Naive B cell (primary cell): Measurements from ENCODE around the gene DIP2B. TPM values are rescaled to one million over a fixed set of nuclear protein-coding genes. Genes with fewer than 3 reads are reported as not detected.
A peak's percentile ranks its signal among the peaks of the same experiment; 100 is the strongest.
"Not testable (repeated sequence)": the region's sequence is repeated elsewhere in the genome, so short reads cannot be mapped to it uniquely, and the experiment has no call there.

Experiments used
- ATAC-seq, 2 donors: fragments of 150-1000 bp; cut with Tn5 transposase; 2 replicates each; pipeline ENCODE4 v1.10.0; 2021; ENCODE audit warnings: low read depth in 2 of 2, mild to moderate bottlenecking in 2 of 2, moderate library complexity in 2 of 2
- DNase-seq: peaks from one replicate; pipeline ENCODE4 v3.0.0; 2022
- H3K27ac Mint-ChIP-seq, 6 donors: one replicate each; pipeline ENCODE4 v1.8.0; 2020 to 2022; ENCODE audit warnings: mild to moderate bottlenecking in 6 of 6, mixed read lengths in 6 of 6, moderate library complexity in 5 of 6, inconsistent platforms in 2 of 6
- H3K27me3 Mint-ChIP-seq, 3 donors: one replicate each; pipeline ENCODE4 v1.8.0; 2021 to 2022; ENCODE audit warnings: mixed read lengths in 3 of 3, mild to moderate bottlenecking in 1 of 3
- H3K36me3 Mint-ChIP-seq, 2 donors: one replicate each; pipeline ENCODE4 v1.8.0; 2020 to 2022; ENCODE audit warnings: mixed read lengths in 2 of 2, inconsistent platforms in 1 of 2, mild to moderate bottlenecking in 1 of 2
- H3K4me1 Mint-ChIP-seq, 3 donors: one replicate each; pipeline ENCODE4 v1.8.0; 2020 to 2022; ENCODE audit warnings: mixed read lengths in 3 of 3, inconsistent platforms in 1 of 3, mild to moderate bottlenecking in 1 of 3, moderate library complexity in 1 of 3
- H3K4me3 Mint-ChIP-seq, 8 donors: one replicate each; pipeline ENCODE4 v1.8.0; 2020 to 2022; ENCODE audit warnings: mild to moderate bottlenecking in 8 of 8, mixed read lengths in 8 of 8, moderate library complexity in 8 of 8, inconsistent platforms in 2 of 8
- H3K9me3 Mint-ChIP-seq, 7 donors: one replicate each; pipeline ENCODE4 v1.8.0; 2020 to 2022; ENCODE audit warnings: mixed read lengths in 7 of 7, mild to moderate bottlenecking in 5 of 7, inconsistent platforms in 2 of 7, moderate library complexity in 1 of 7
- polyA plus RNA-seq, 6 donors: library from polyadenylated mRNA; unstranded; fragments of 300-500 nt; fragmentation: Illumina TruSeq; gene quantifications; one replicate each; pipeline ENCODE4 v1.2.3, GENCODE V29; 2021; ENCODE audit warnings: low read depth in 6 of 6

Gene DIP2B
- polyA plus RNA-seq, 6 donors from 2014 or later, result 13.4 to 26.7 (median 18.1) TPM

- Mint-ChIP-seq H3K9me3 (no peaks in the 10 kb centered on the region), H3K27ac (no peak overlapping the region), H3K4me1 (no peaks in the 10 kb centered on the region), H3K36me3 (peaks cover 7 to 25% of the 10 kb centered on the region in 2 donors), H3K27me3 (no peaks in the 10 kb centered on the region), H3K4me3 (no peak overlapping the region)
- DNase-seq, result no peak
- ATAC-seq, result no peak
These were observed 174.8 kb downstream of the DIP2B start for GRCh38 chr12:50679612-50680011.

GRCh38 chr12:50681064-50681463, 176.3 kb downstream of the DIP2B start:
- peaks cover 7 to 16% of the 10 kb centered on the region in 2 donors for H3K36me3 Mint-ChIP-seq
- not testable (repeated sequence) for H3K9me3 Mint-ChIP-seq, H3K27me3 Mint-ChIP-seq, ATAC-seq, H3K4me3 Mint-ChIP-seq, H3K4me1 Mint-ChIP-seq, H3K27ac Mint-ChIP-seq, DNase-seq

- H3K27me3 Mint-ChIP-seq, result no peaks in the 10 kb centered on the region
- no peak for ATAC-seq
- peaks cover 20 to 28% of the 10 kb centered on the region in 2 donors for H3K36me3 Mint-ChIP-seq
- no peaks in the 10 kb centered on the region for H3K4me1 Mint-ChIP-seq
- H3K9me3 Mint-ChIP-seq, result no peaks in the 10 kb centered on the region
- H3K27ac Mint-ChIP-seq, result peak overlapping the region in 1 of 6 donors; percentile 18
- no peak overlapping the region for H3K4me3 Mint-ChIP-seq
- DNase-seq, result no peak
These were observed 180.9 kb downstream of the DIP2B start for GRCh38 chr12:50685641-50686040.

GRCh38 chr12:50686406-50686805, 181.6 kb downstream of the DIP2B start:
- H3K4me1 Mint-ChIP-seq, result no peaks in the 10 kb centered on the region
- H3K4me3 Mint-ChIP-seq, result no peak overlapping the region
- H3K27me3 Mint-ChIP-seq, result no peaks in the 10 kb centered on the region
- H3K27ac Mint-ChIP-seq, result no peak overlapping the region
- H3K9me3 Mint-ChIP-seq, result no peaks in the 10 kb centered on the region
- ATAC-seq, result no peak
- DNase-seq, result no peak
- peaks cover 23 to 28% of the 10 kb centered on the region in 2 donors for H3K36me3 Mint-ChIP-seq

GRCh38 chr12:50686976-50687375, 182.2 kb downstream of the DIP2B start:
- H3K4me1 Mint-ChIP-seq, result no peaks in the 10 kb centered on the region
- peaks cover 23 to 28% of the 10 kb centered on the region in 2 donors for H3K36me3 Mint-ChIP-seq
- H3K4me3 Mint-ChIP-seq, result no peak overlapping the region
- DNase-seq (no peak), ATAC-seq (no peak)
- no peaks in the 10 kb centered on the region for H3K9me3 Mint-ChIP-seq
- H3K27ac Mint-ChIP-seq, result peak overlapping the region in 3 of 6 donors; percentile 16 to 56 (median 16)
- no peaks in the 10 kb centered on the region for H3K27me3 Mint-ChIP-seq

- Mint-ChIP-seq H3K9me3 (no peaks in the 10 kb centered on the region), H3K36me3 (peaks cover 30 to 41% of the 10 kb centered on the region in 2 donors), H3K27ac (peak overlapping the region in 4 of 6 donors; percentile 22 to 84 (median 53)), H3K4me3 (no peak overlapping the region), H3K4me1 (no peaks in the 10 kb centered on the region), H3K27me3 (no peaks in the 10 kb centered on the region)
- no peak for DNase-seq
- no peak for ATAC-seq
These were observed 184.7 kb downstream of the DIP2B start for GRCh38 chr12:50689437-50689836.

GRCh38 chr12:50690925-50691324, 186.1 kb downstream of the DIP2B start:
- no peaks in the 10 kb centered on the region for H3K27me3 Mint-ChIP-seq
- H3K9me3 Mint-ChIP-seq, result no peaks in the 10 kb centered on the region
- no peak for DNase-seq
- H3K36me3 Mint-ChIP-seq, result peaks cover 30 to 42% of the 10 kb centered on the region in 2 donors
- no peak overlapping the region for H3K27ac Mint-ChIP-seq
- ATAC-seq, result no peak
- H3K4me1 Mint-ChIP-seq, result no peaks in the 10 kb centered on the region
- H3K4me3 Mint-ChIP-seq, result no peak overlapping the region

- DNase-seq, result no peak
- peaks cover 13 to 39% of the 10 kb centered on the region in 2 donors for H3K36me3 Mint-ChIP-seq
- no peak for ATAC-seq
- no peak overlapping the region for H3K4me3 Mint-ChIP-seq
- no peaks in the 10 kb centered on the region for H3K9me3 Mint-ChIP-seq
- no peaks in the 10 kb centered on the region for H3K4me1 Mint-ChIP-seq
- no peaks in the 10 kb centered on the region for H3K27me3 Mint-ChIP-seq
- peak overlapping the region in 2 of 6 donors; percentile 40 to 42 for H3K27ac Mint-ChIP-seq
These were observed 191.2 kb downstream of the DIP2B start for GRCh38 chr12:50695961-50696360.

GRCh38 chr12:50696931-50697330, 192.1 kb downstream of the DIP2B start:
- Mint-ChIP-seq H3K4me3 (no peak overlapping the region), H3K9me3 (no peaks in the 10 kb centered on the region), H3K27ac (peak overlapping the region in 1 of 6 donors; percentile 3), H3K36me3 (peaks cover 13 to 39% of the 10 kb centered on the region in 2 donors), H3K4me1 (no peaks in the 10 kb centered on the region), H3K27me3 (no peaks in the 10 kb centered on the region)
- no peak for ATAC-seq
- no peak for DNase-seq

- Mint-ChIP-seq H3K27me3 (no peaks in the 10 kb centered on the region), H3K4me3 (no peak overlapping the region), H3K36me3 (peaks cover 8 to 29% of the 10 kb centered on the region in 2 donors), H3K4me1 (no peaks in the 10 kb centered on the region), H3K9me3 (no peaks in the 10 kb centered on the region), H3K27ac (peak overlapping the region in 1 of 6 donors; percentile 56)
- ATAC-seq (no peak), DNase-seq (no peak)
These were observed 194.4 kb downstream of the DIP2B start for GRCh38 chr12:50699154-50699553.

- ATAC-seq, result no peak
- no peaks in the 10 kb centered on the region for H3K9me3 Mint-ChIP-seq
- DNase-seq, result no peak
- H3K4me1 Mint-ChIP-seq, result no peaks in the 10 kb centered on the region
- H3K27ac Mint-ChIP-seq, result no peak overlapping the region
- no peaks in the 10 kb centered on the region for H3K27me3 Mint-ChIP-seq
- peaks cover 12 to 34% of the 10 kb centered on the region in 2 donors for H3K36me3 Mint-ChIP-seq
- H3K4me3 Mint-ChIP-seq, result no peak overlapping the region
These were observed 195.2 kb downstream of the DIP2B start for GRCh38 chr12:50699940-50700339.

- no peaks in the 10 kb centered on the region for H3K9me3 Mint-ChIP-seq
- H3K4me1 Mint-ChIP-seq, result peaks cover 0 to 6% (median 0%) of the 10 kb centered on the region in 3 donors
- H3K27ac Mint-ChIP-seq, result no peak overlapping the region
- peaks cover 23 to 43% of the 10 kb centered on the region in 2 donors for H3K36me3 Mint-ChIP-seq
- H3K4me3 Mint-ChIP-seq, result no peak overlapping the region
- no peak for ATAC-seq
- no peak for DNase-seq
- no peaks in the 10 kb centered on the region for H3K27me3 Mint-ChIP-seq
These were observed 201.8 kb downstream of the DIP2B start for GRCh38 chr12:50706606-50707005.

GRCh38 chr12:50707396-50707795, 202.6 kb downstream of the DIP2B start:
- peaks cover 0 to 6% (median 0%) of the 10 kb centered on the region in 3 donors for H3K4me1 Mint-ChIP-seq
- DNase-seq, result no peak
- H3K36me3 Mint-ChIP-seq, result peaks cover 23 to 43% of the 10 kb centered on the region in 2 donors
- H3K4me3 Mint-ChIP-seq, result no peak overlapping the region
- ATAC-seq, result no peak
- H3K9me3 Mint-ChIP-seq, result no peaks in the 10 kb centered on the region
- no peaks in the 10 kb centered on the region for H3K27me3 Mint-ChIP-seq
- H3K27ac Mint-ChIP-seq, result peak overlapping the region in 1 of 6 donors; percentile 82

- no peak for DNase-seq
- H3K27ac Mint-ChIP-seq, result peak overlapping the region in 1 of 6 donors; percentile 70
- no peaks in the 10 kb centered on the region for H3K9me3 Mint-ChIP-seq
These were observed 203.8 kb downstream of the DIP2B start for GRCh38 chr12:50708631-50709030.

GRCh38 chr12:50711121-50711520, 206.3 kb downstream of the DIP2B start:
- H3K36me3 Mint-ChIP-seq, result peaks cover 23 to 31% of the 10 kb centered on the region in 2 donors
- no peak for ATAC-seq

More at GRCh38 chr12:50708631-50709030, 203.8 kb downstream of the DIP2B start:
- Mint-ChIP-seq H3K36me3 (peaks cover 23 to 43% of the 10 kb centered on the region in 2 donors), H3K4me1 (peaks cover 0 to 6% (median 0%) of the 10 kb centered on the region in 3 donors), H3K27me3 (no peaks in the 10 kb centered on the region), H3K4me3 (no peak overlapping the region)
- ATAC-seq, result no peak

More at GRCh38 chr12:50711121-50711520, 206.3 kb downstream of the DIP2B start:
- no peak for DNase-seq
- Mint-ChIP-seq H3K9me3 (no peaks in the 10 kb centered on the region), H3K27ac (no peak overlapping the region), H3K27me3 (no peaks in the 10 kb centered on the region), H3K4me1 (peaks cover 0 to 6% (median 0%) of the 10 kb centered on the region in 3 donors), H3K4me3 (no peak overlapping the region)
